ENCODE measurements around the gene IL17RE. TPM values are rescaled to one million over a fixed set of nuclear protein-coding genes. Genes with fewer than 3 reads are reported as not detected.

The IL17RE gene
- total and polyA plus RNA-seq, 5 donors = 1.0 to 2.2 (median 1.2) TPM

GRCh38 chr3:9948586-9948985 is 45.9 kb downstream of the IL17RE start:
- Histone ChIP-seq H3K9me3 (ENCODE audit: control insufficient read depth, low read length) (no peaks in the 10 kb centered on the region), H3K27ac (ENCODE audit: low read length) (no peak overlapping the region), H3K4me1 (ENCODE audit: control insufficient read depth, insufficient read depth, low read length) (no peaks in the 10 kb centered on the region), H3K27me3 (ENCODE audit: control insufficient read depth, insufficient read depth) (no peaks in the 10 kb centered on the region), H3K4me3 (ENCODE audit: low read length) (no peak overlapping the region)
- intact Hi-C loops (cut with DNase I) = no loop called here
- 91% methylated on average over 3 of the region's 3 CpGs for WGBS
- no peak for ATAC-seq
- DNase-seq = no peak

GRCh38 chr3:9949115-9949514 is 46.5 kb downstream of the IL17RE start:
- intact Hi-C loops (cut with DNase I) = no loop called here
- no peaks in the 10 kb centered on the region for H3K9me3 ChIP-seq (ENCODE audit: control insufficient read depth, low read length)
- no peaks in the 10 kb centered on the region for H3K27me3 ChIP-seq (ENCODE audit: control insufficient read depth, insufficient read depth)
- ATAC-seq (no peak), DNase-seq (no peak)
- no peak overlapping the region for H3K4me3 ChIP-seq (ENCODE audit: low read length)
- WGBS = 90% methylated on average over 7 of the region's 7 CpGs
- no peaks in the 10 kb centered on the region for H3K4me1 ChIP-seq (ENCODE audit: control insufficient read depth, insufficient read depth, low read length)
- H3K27ac ChIP-seq (ENCODE audit: low read length) = no peak overlapping the region

GRCh38 chr3:9949626-9950025 is 47.0 kb downstream of the IL17RE start:
- H3K9me3 ChIP-seq (ENCODE audit: control insufficient read depth, low read length) = no peaks in the 10 kb centered on the region
- no peak overlapping the region for H3K27ac ChIP-seq (ENCODE audit: low read length)
- H3K4me3 ChIP-seq (ENCODE audit: low read length) = no peak overlapping the region
- H3K4me1 ChIP-seq (ENCODE audit: control insufficient read depth, insufficient read depth, low read length) = no peaks in the 10 kb centered on the region
- H3K27me3 ChIP-seq (ENCODE audit: control insufficient read depth, insufficient read depth) = no peaks in the 10 kb centered on the region
- intact Hi-C loops (cut with DNase I) = no loop called here
- ATAC-seq = no peak
- DNase-seq = no peak
- 82% methylated on average over 9 of the region's 9 CpGs for WGBS

- Histone ChIP-seq H3K9me3 (ENCODE audit: control insufficient read depth, low read length) (no peaks in the 10 kb centered on the region), H3K4me3 (ENCODE audit: low read length) (no peak overlapping the region), H3K4me1 (ENCODE audit: control insufficient read depth, insufficient read depth, low read length) (peaks cover 2% of the 10 kb centered on the region), H3K27ac (ENCODE audit: low read length) (no peak overlapping the region), H3K27me3 (ENCODE audit: control insufficient read depth, insufficient read depth) (no peaks in the 10 kb centered on the region)
- 31% methylated on average over 7 of the region's 7 CpGs for WGBS
- DNase-seq (no peak), ATAC-seq (no peak)
- intact Hi-C loops (cut with DNase I) = no loop called here
These were observed 48.5 kb downstream of the IL17RE start for GRCh38 chr3:9951126-9951525.

GRCh38 chr3:9951598-9951961 is 48.9 kb downstream of the IL17RE start:
- no peak for ATAC-seq
- H3K9me3 ChIP-seq (ENCODE audit: control insufficient read depth, low read length) = no peaks in the 10 kb centered on the region
- DNase-seq = peak in 1 of 3 donors; percentile 2
- intact Hi-C loops (cut with DNase I) = no loop called here
- WGBS = 34% methylated on average over 10 of the region's 10 CpGs
- no peaks in the 10 kb centered on the region for H3K27me3 ChIP-seq (ENCODE audit: control insufficient read depth, insufficient read depth)
- H3K27ac ChIP-seq (ENCODE audit: low read length) = no peak overlapping the region
- H3K4me3 ChIP-seq (ENCODE audit: low read length) = peak overlapping the region; percentile 60
- H3K4me1 ChIP-seq (ENCODE audit: control insufficient read depth, insufficient read depth, low read length) = peaks cover 2% of the 10 kb centered on the region

- no peak within 1 kb of the TSS for H3K27ac ChIP-seq (ENCODE audit: low read length)
These were observed 49.5 kb downstream of the IL17RE start, which contains the start of gene PRRT3 for GRCh38 chr3:9951962-9952805. PRRT3 (minus strand) TSS chr3:9952408; CDS start chr3:9950115, 2,293 bp downstream.

GRCh38 chr3:9955067-9955502 is 52.4 kb downstream of the IL17RE start:
- no peak for DNase-seq
- ATAC-seq = no peak
- H3K27ac ChIP-seq (ENCODE audit: low read length) = no peak overlapping the region

More at GRCh38 chr3:9951962-9952805, 49.5 kb downstream of the IL17RE start, which contains the start of gene PRRT3:
- intact Hi-C loops (cut with DNase I) = no loop called here
- Histone ChIP-seq H3K4me3 (ENCODE audit: low read length) (peak within 1 kb of the TSS; percentile 60), H3K27me3 (ENCODE audit: control insufficient read depth, insufficient read depth) (no peaks in the 10 kb centered on the region), H3K9me3 (ENCODE audit: control insufficient read depth, low read length) (no peaks in the 10 kb centered on the region), H3K4me1 (ENCODE audit: control insufficient read depth, insufficient read depth, low read length) (peaks cover 2% of the 10 kb centered on the region)
- 3% methylated on average over 52 of the region's 52 CpGs for WGBS
- DNase-seq (peak in 2 of 3 donors; percentile 42 to 71), ATAC-seq (peak; percentile 60 to 64)

GRCh38 chr3:9955611-9956352 is 53.1 kb downstream of the IL17RE start:
- Histone ChIP-seq H3K27ac (ENCODE audit: low read length) (no peak overlapping the region), H3K4me1 (ENCODE audit: control insufficient read depth, insufficient read depth, low read length) (peaks cover 2% of the 10 kb centered on the region), H3K4me3 (ENCODE audit: low read length) (no peak overlapping the region), H3K27me3 (ENCODE audit: control insufficient read depth, insufficient read depth) (no peaks in the 10 kb centered on the region), H3K9me3 (ENCODE audit: control insufficient read depth, low read length) (no peaks in the 10 kb centered on the region)
- DNase-seq (no peak), ATAC-seq (no peak)
- WGBS = 86% methylated on average over 5 of the region's 5 CpGs
- intact Hi-C loops (cut with DNase I) = no loop called here

More at GRCh38 chr3:9955067-9955502, 52.4 kb downstream of the IL17RE start:
- H3K4me1 ChIP-seq (ENCODE audit: control insufficient read depth, insufficient read depth, low read length) = peaks cover 2% of the 10 kb centered on the region
- H3K4me3 ChIP-seq (ENCODE audit: low read length) = no peak overlapping the region
- intact Hi-C loops (cut with DNase I) = no loop called here
- H3K9me3 ChIP-seq (ENCODE audit: control insufficient read depth, low read length) = no peaks in the 10 kb centered on the region
- no peaks in the 10 kb centered on the region for H3K27me3 ChIP-seq (ENCODE audit: control insufficient read depth, insufficient read depth)
- 38% methylated on average over 12 of the region's 12 CpGs for WGBS

GRCh38 chr3:9957214-9957613 is 54.6 kb downstream of the IL17RE start:
- ATAC-seq = no peak
- no peak overlapping the region for H3K4me3 ChIP-seq (ENCODE audit: low read length)
- intact Hi-C loops (cut with DNase I) = no loop called here
- H3K9me3 ChIP-seq (ENCODE audit: control insufficient read depth, low read length) = no peaks in the 10 kb centered on the region
- H3K4me1 ChIP-seq (ENCODE audit: control insufficient read depth, insufficient read depth, low read length) = peaks cover 2% of the 10 kb centered on the region
- WGBS = 59% methylated on average over 5 of the region's 5 CpGs
- no peak for DNase-seq
- no peak overlapping the region for H3K27ac ChIP-seq (ENCODE audit: low read length)
- no peaks in the 10 kb centered on the region for H3K27me3 ChIP-seq (ENCODE audit: control insufficient read depth, insufficient read depth)

- no peak for ATAC-seq
These were observed 62.7 kb downstream of the IL17RE start for GRCh38 chr3:9965200-9965875.

More at GRCh38 chr3:9965200-9965875, 62.7 kb downstream of the IL17RE start:
- H3K4me3 ChIP-seq (ENCODE audit: low read length) = no peak overlapping the region
- no peaks in the 10 kb centered on the region for H3K9me3 ChIP-seq (ENCODE audit: control insufficient read depth, low read length)
- H3K27ac ChIP-seq (ENCODE audit: low read length) = no peak overlapping the region
- H3K27me3 ChIP-seq (ENCODE audit: control insufficient read depth, insufficient read depth) = no peaks in the 10 kb centered on the region
- DNase-seq = no peak
- intact Hi-C loops (cut with DNase I) = no loop called here
- 93% methylated on average over 6 of the region's 6 CpGs for WGBS
- H3K4me1 ChIP-seq (ENCODE audit: control insufficient read depth, insufficient read depth, low read length) = no peaks in the 10 kb centered on the region
